ENCODE data around the gene PPP2R5E. TPM values are rescaled to one million over a fixed set of nuclear protein-coding genes. Genes with fewer than 3 reads are reported as not detected.
"Not testable (repeated sequence)": the region's sequence is repeated elsewhere in the genome, so short reads cannot be mapped to it uniquely, and the experiment has no call there.

PPP2R5E gene
- total RNA-seq, result 40.4 TPM

GRCh38 chr14:63543000-63543825, at the start of gene PPP2R5E:
TSS of gene PPP2R5E (minus strand) at chr14:63543377. CDS start at chr14:63539685, 3,692 bp downstream.
- ATAC-seq, result peak; percentile 100

GRCh38 chr14:63583046-63583445, 39.9 kb upstream of the PPP2R5E start:
- not testable (repeated sequence) for ATAC-seq

- ATAC-seq, result no peak
Observed at GRCh38 chr14:63581491-63581890, 38.3 kb upstream of the PPP2R5E start.

GRCh38 chr14:63578300-63578699, 35.1 kb upstream of the PPP2R5E start:
- no peak for ATAC-seq

- ATAC-seq, result no peak
Observed at GRCh38 chr14:63573581-63573980, 30.4 kb upstream of the PPP2R5E start.

- no peak for ATAC-seq
Observed at GRCh38 chr14:63565448-63565847, 22.3 kb upstream of the PPP2R5E start.

- no peak for ATAC-seq
Observed at GRCh38 chr14:63564318-63564717, 21.1 kb upstream of the PPP2R5E start.

GRCh38 chr14:63563370-63564026, 20.3 kb upstream of the PPP2R5E start:
- no peak for ATAC-seq

GRCh38 chr14:63562405-63562804, 19.2 kb upstream of the PPP2R5E start:
- no peak for ATAC-seq

- ATAC-seq, result no peak
Observed at GRCh38 chr14:63555572-63555971, 12.4 kb upstream of the PPP2R5E start.

- no peak for ATAC-seq
Observed at GRCh38 chr14:63551332-63551731, 8.2 kb upstream of the PPP2R5E start.

GRCh38 chr14:63547798-63548335, 4.7 kb upstream of the PPP2R5E start:
- ATAC-seq, result no peak

GRCh38 chr14:63545431-63545830, 2.3 kb upstream of the PPP2R5E start:
- ATAC-seq, result no peak

- no peak for ATAC-seq
Observed at GRCh38 chr14:63544591-63545299, 1.6 kb upstream of the PPP2R5E start.

GRCh38 chr14:63543826-63544406, 739 bp upstream of the PPP2R5E start:
- ATAC-seq, result no peak

- peak; percentile 25 for ATAC-seq
Observed at GRCh38 chr14:63542231-63542999, 762 bp downstream of the PPP2R5E start.

GRCh38 chr14:63535918-63536317, 7.3 kb downstream of the PPP2R5E start:
- no peak for ATAC-seq

GRCh38 chr14:63533474-63533873, 9.7 kb downstream of the PPP2R5E start:
- no peak for ATAC-seq

- ATAC-seq, result peak; percentile 98
Observed at GRCh38 chr14:63524537-63525155, 18.5 kb downstream of the PPP2R5E start.

GRCh38 chr14:63523735-63524426, 19.3 kb downstream of the PPP2R5E start:
- ATAC-seq, result no peak

GRCh38 chr14:63522511-63522910, 20.7 kb downstream of the PPP2R5E start:
- not testable (repeated sequence) for ATAC-seq
